HCT116 (cell line): ENCODE results near the gene PIK3IP1. TPM values are rescaled to one million over a fixed set of nuclear protein-coding genes. Genes with fewer than 3 reads are reported as not detected.

Experiments used
- ATAC-seq: fragments of 200-7000 bp; cut with Tn5 transposase; 2 replicates; pipeline ENCODE4 v1.9.1; 2020; ENCODE audit warnings: mild to moderate bottlenecking, moderate library complexity
- BruUV-seq: library from RNA; stranded (reverse); fragments of 400-500 nt; replicated peaks from 2 replicates; lab custom pipeline; 2021; lab: Mats Ljungman, UMichigan
- CTCF ChIA-PET: fragments of 300-600 bp; sonication (Branson Sonifier 250); formaldehyde crosslinking; loops from one replicate; lab custom pipeline; 2021; ENCODE audit warnings: antibody characterized with exemption; lab: Charles Lee
- POLR2A ChIA-PET: fragments of 300-600, 350-600 bp; sonication (Branson Sonifier 250); formaldehyde crosslinking; loops from one replicate; lab custom pipeline; 2021; ENCODE audit warnings: antibody characterized with exemption; lab: Charles Lee
- RAD21 ChIA-PET, 2 experiments: fragments of 300-600 bp; sonication (Branson Sonifier 250); formaldehyde crosslinking; loops; one replicate each; lab custom pipeline; 2023; ENCODE audit warnings: low total read pairs in 2 of 2; ENCODE audit not compliant: uncharacterized antibody in 2 of 2, unreplicated experiment in 2 of 2, low non-redundant PET in 1 of 2; lab: Charles Lee
- DNase-seq: peaks from one replicate; pipeline ENCODE4 v3.0.0-alpha.2; 2010; ENCODE audit warnings: low read depth, low spot score
- H2AFZ ChIP-seq: fragments of 200-600 bp; shearing (Covaris generic), sonication (generic); 2 replicates; pipeline ENCODE4 v1.6.1; 2017; ENCODE audit warnings: low read depth, mixed run types, mixed read lengths, antibody characterized with exemption, low read length; ENCODE audit not compliant: poor library complexity, severe bottlenecking
- H3K27ac ChIP-seq: 2 replicates; pipeline ENCODE4 v1.5.1; 2012; ENCODE audit warnings: low read depth, low read length
- H3K27me3 ChIP-seq: fragments of 200-600 bp; sonication (generic); 2 replicates; pipeline ENCODE4 v1.6.1; 2016; ENCODE audit warnings: mixed run types, low read length, mixed read lengths; ENCODE audit not compliant: insufficient read depth
- H3K36me3 ChIP-seq, 2 experiments: fragments of 200-500 bp in 1 of 2; fragments of 200-600 bp in 1 of 2; sonication (Bioruptor generic) in 1 of 2; sonication (generic) in 1 of 2; 2 replicates each; pipeline versions ENCODE4 v1.5.1 to v1.6.1; 2014 to 2016; ENCODE audit warnings: low read length in 2 of 2, inconsistent platforms in 1 of 2, mixed read lengths in 1 of 2, mixed run types in 1 of 2; ENCODE audit not compliant: insufficient read depth in 2 of 2, control insufficient read depth in 1 of 2
- H3K4me1 ChIP-seq, 2 experiments: fragments of 200-600 bp in 1 of 2; sonication (generic) in 1 of 2; 2 replicates each; pipeline versions ENCODE4 v1.5.1 to v1.6.1; 2012 to 2017; ENCODE audit warnings: low read length in 2 of 2, inconsistent platforms in 1 of 2, mild to moderate bottlenecking in 1 of 2, mixed read lengths in 1 of 2, mixed run types in 1 of 2, moderate library complexity in 1 of 2; ENCODE audit not compliant: insufficient read depth in 2 of 2, control insufficient read depth in 1 of 2
- H3K4me2 ChIP-seq: fragments of 200-600 bp; sonication (generic); 2 replicates; pipeline ENCODE4 v1.6.1; 2017; ENCODE audit warnings: mixed run types, low read length, mixed read lengths
- H3K4me3 ChIP-seq, 2 experiments: fragments of 200-600 bp in 1 of 2; sonication (generic) in 1 of 2; replicated peaks in 1 of 2; 2 replicates each; pipeline ENCODE4 v1.5.1; 2011 to 2016; ENCODE audit warnings: low read length in 2 of 2, control low read depth in 1 of 2, low read depth in 1 of 2, mild to moderate bottlenecking in 1 of 2, mixed read lengths in 1 of 2, mixed run types in 1 of 2
- H3K79me2 ChIP-seq: fragments of 200-600 bp; sonication (generic); 2 replicates; pipeline ENCODE4 v1.6.1; 2017; ENCODE audit warnings: mild to moderate bottlenecking, mixed run types, low read length, moderate library complexity, mixed read lengths; ENCODE audit not compliant: insufficient read depth
- H3K9ac ChIP-seq: fragments of 200-600 bp; sonication (generic); 2 replicates; pipeline ENCODE4 v1.6.1; 2016; ENCODE audit warnings: low read length, mixed read lengths
- H3K9me2 ChIP-seq: fragments of 200-600 bp; sonication (generic), shearing (Covaris generic); 2 replicates; pipeline ENCODE4 v1.6.1; 2017; ENCODE audit warnings: mixed run types, mild to moderate bottlenecking, moderate library complexity; ENCODE audit not compliant: insufficient read depth
- H3K9me3 ChIP-seq, 2 experiments: fragments of 200-500 bp in 1 of 2; fragments of 200-600 bp in 1 of 2; sonication (Bioruptor generic) in 1 of 2; sonication (generic) in 1 of 2; 2 replicates each; pipeline ENCODE4 v1.6.1; 2014 to 2017; ENCODE audit warnings: low read length in 2 of 2, mixed read lengths in 2 of 2, inconsistent platforms in 1 of 2, low read depth in 1 of 2, mild to moderate bottlenecking in 1 of 2, mixed run types in 1 of 2, moderate library complexity in 1 of 2; ENCODE audit not compliant: control insufficient read depth in 1 of 2, insufficient read depth in 1 of 2
- H4K20me1 ChIP-seq: fragments of 200-600 bp; sonication (generic), shearing (Covaris generic); 2 replicates; pipeline ENCODE4 v1.6.1; 2017; ENCODE audit warnings: mixed run types, mild to moderate bottlenecking, moderate library complexity; ENCODE audit not compliant: insufficient read depth
- CBX3 ChIP-seq: IDR thresholded peaks from 2 replicates; pipeline ENCODE4 v1.6.1; 2012; ENCODE audit warnings: low read depth
- CEBPB ChIP-seq: IDR thresholded peaks from 2 replicates; pipeline ENCODE4 v1.6.1; 2012; ENCODE audit warnings: low read depth
- EZH2 ChIP-seq: fragments of 200-600 bp; sonication (generic); IDR thresholded peaks from 2 replicates; pipeline ENCODE4 v1.6.1; 2017; ENCODE audit warnings: antibody characterized with exemption, mixed run types
- FOSL1 ChIP-seq: IDR thresholded peaks from 2 replicates; pipeline ENCODE4 v1.6.1; 2012; ENCODE audit warnings: low read depth
- POLR2AphosphoS5 ChIP-seq: IDR thresholded peaks from 2 replicates; pipeline ENCODE4 v1.6.1; 2011; ENCODE audit warnings: mild to moderate bottlenecking, low read depth, low read length, moderate library complexity
- RAD21 ChIP-seq: IDR thresholded peaks from 2 replicates; pipeline ENCODE4 v1.6.1; 2012; ENCODE audit warnings: low read depth, mild to moderate bottlenecking
- SIN3A ChIP-seq: IDR thresholded peaks from 2 replicates; pipeline ENCODE4 v1.6.1; 2012; ENCODE audit warnings: low read depth
- SP1 ChIP-seq: IDR thresholded peaks from 2 replicates; pipeline ENCODE4 v1.6.1; 2012; ENCODE audit warnings: low read depth
- TCF7L2 ChIP-seq: IDR thresholded peaks from 2 replicates; pipeline ENCODE4 v1.7.0; 2011; ENCODE audit warnings: borderline replicate concordance, inconsistent platforms; ENCODE audit not compliant: insufficient read depth, insufficient read length; ENCODE audit errors: extremely low read depth
- ZFX ChIP-seq: fragments of 450-650 bp; IDR thresholded peaks from 2 replicates; pipeline ENCODE4 v1.6.1; 2017
- intact Hi-C: fragments of 100-400 bp; cut with micrococcal nuclease; formaldehyde crosslinking; loops from 2 replicates; pipeline ENCODE4 v1.10.0; 2022
- total RNA-seq: library from RNA; stranded (reverse); gene quantifications from one replicate; pipeline ENCODE4 v1.2.1, GENCODE V29; 2021; ENCODE audit not compliant: unreplicated experiment
- TF ChIP-seq, protein P1 (sequence below): IDR thresholded peaks from 2 replicates; pipeline ENCODE4 v1.6.1; 2011; ENCODE audit warnings: mild to moderate bottlenecking, low read length, moderate library complexity; ENCODE audit not compliant: insufficient replicate concordance; ENCODE audit errors: extremely low read depth

Gene PIK3IP1
- total RNA-seq, 1 experiment from 2014 or later: 1.6 TPM

DNA sequence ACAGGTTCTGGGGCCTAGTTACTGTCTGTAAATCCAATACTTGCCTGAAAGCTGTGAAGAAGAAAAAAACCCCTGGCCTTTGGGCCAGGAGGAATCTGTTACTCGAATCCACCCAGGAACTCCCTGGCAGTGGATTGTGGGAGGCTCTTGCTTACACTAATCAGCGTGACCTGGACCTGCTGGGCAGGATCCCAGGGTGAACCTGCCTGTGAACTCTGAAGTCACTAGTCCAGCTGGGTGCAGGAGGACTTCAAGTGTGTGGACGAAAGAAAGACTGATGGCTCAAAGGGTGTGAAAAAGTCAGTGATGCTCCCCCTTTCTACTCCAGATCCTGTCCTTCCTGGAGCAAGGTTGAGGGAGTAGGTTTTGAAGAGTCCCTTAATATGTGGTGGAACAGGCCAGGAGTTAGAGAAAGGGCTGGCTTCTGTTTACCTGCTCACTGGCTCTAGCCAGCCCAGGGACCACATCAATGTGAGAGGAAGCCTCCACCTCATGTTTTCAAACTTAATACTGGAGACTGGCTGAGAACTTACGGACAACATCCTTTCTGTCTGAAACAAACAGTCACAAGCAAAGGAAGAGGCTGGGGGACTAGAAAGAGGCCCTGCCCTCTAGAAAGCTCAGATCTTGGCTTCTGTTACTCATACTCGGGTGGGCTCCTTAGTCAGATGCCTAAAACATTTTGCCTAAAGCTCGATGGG is 13.5 kb downstream of the PIK3IP1 start:
- no TSS peak for BruUV-seq
- H2AFZ ChIP-seq: no peak overlapping the region
- H3K27ac ChIP-seq: no peak overlapping the region
- DNase-seq (no peak), ATAC-seq (no peak)
- H3K9ac ChIP-seq: no peak overlapping the region
- POLR2A ChIA-PET: interaction anchor here (0.6 kb wide), 1 partner anchor 8 kb away, joined by 7 read pairs; no protein-coding TSS in a partner anchor
- H3K4me3 ChIP-seq: no peak overlapping the region
- peaks cover 6 to 9% of the 10 kb centered on the region in 2 experiments; a peak in 3 of 4 replicates for H3K36me3 ChIP-seq
- H3K4me2 ChIP-seq: no peak overlapping the region
- H4K20me1 ChIP-seq: no peaks in the 10 kb centered on the region
- TF ChIP-seq CEBPB: no peak
- no peak for TF ChIP-seq RAD21
- TF ChIP-seq SP1: no peak
- no peak for TF ChIP-seq EZH2
- TF ChIP-seq SIN3A: no peak
- no peak for TF ChIP-seq CBX3
- RAD21 ChIA-PET: no interaction called here
- peaks cover 5 to 12% of the 10 kb centered on the region in 2 experiments; a peak in 3 of 4 replicates for H3K4me1 ChIP-seq
- no peaks in the 10 kb centered on the region for H3K79me2 ChIP-seq
- no peaks in the 10 kb centered on the region for H3K9me3 ChIP-seq
- no peaks in the 10 kb centered on the region for H3K9me2 ChIP-seq
- CTCF ChIA-PET: no interaction called here
- intact Hi-C loops: no loop called here
- no peaks in the 10 kb centered on the region for H3K27me3 ChIP-seq

DNA sequence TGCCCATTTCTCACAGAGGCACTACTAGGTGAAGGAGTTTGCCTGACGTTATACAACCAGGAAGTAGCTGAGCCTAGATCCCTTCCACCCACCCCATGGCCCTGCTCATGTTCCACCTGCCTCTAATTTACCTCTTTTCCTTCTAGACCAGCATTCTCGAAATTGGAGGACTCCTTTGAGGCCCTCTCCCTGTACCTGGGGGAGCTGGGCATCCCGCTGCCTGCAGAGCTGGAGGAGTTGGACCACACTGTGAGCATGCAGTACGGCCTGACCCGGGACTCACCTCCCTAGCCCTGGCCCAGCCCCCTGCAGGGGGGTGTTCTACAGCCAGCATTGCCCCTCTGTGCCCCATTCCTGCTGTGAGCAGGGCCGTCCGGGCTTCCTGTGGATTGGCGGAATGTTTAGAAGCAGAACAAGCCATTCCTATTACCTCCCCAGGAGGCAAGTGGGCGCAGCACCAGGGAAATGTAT is 14.1 kb downstream of the PIK3IP1 start:
- H3K4me3 ChIP-seq: no peak overlapping the region
- H3K4me2 ChIP-seq: no peak overlapping the region
- no peaks in the 10 kb centered on the region for H4K20me1 ChIP-seq
- peaks cover 5 to 12% of the 10 kb centered on the region in 2 experiments; a peak in 3 of 4 replicates for H3K4me1 ChIP-seq
- H3K79me2 ChIP-seq: no peaks in the 10 kb centered on the region
- ChIA-PET POLR2A (no interaction called here), CTCF (no interaction called here), RAD21 (no interaction called here)
- H3K27ac ChIP-seq: no peak overlapping the region
- no peak overlapping the region for H2AFZ ChIP-seq
- H3K36me3 ChIP-seq: peaks cover 9% of the 10 kb centered on the region in 2 experiments; a peak in 3 of 4 replicates
- no peaks in the 10 kb centered on the region for H3K9me2 ChIP-seq
- BruUV-seq: no TSS peak
- intact Hi-C loops: no loop called here
- ATAC-seq: no peak
- TF ChIP-seq POLR2AphosphoS5 (no peak), TCF7L2 (no peak), SP1 (no peak), ZFX (no peak), FOSL1 (no peak), SIN3A (no peak)
- TF ChIP-seq, protein P1, sequence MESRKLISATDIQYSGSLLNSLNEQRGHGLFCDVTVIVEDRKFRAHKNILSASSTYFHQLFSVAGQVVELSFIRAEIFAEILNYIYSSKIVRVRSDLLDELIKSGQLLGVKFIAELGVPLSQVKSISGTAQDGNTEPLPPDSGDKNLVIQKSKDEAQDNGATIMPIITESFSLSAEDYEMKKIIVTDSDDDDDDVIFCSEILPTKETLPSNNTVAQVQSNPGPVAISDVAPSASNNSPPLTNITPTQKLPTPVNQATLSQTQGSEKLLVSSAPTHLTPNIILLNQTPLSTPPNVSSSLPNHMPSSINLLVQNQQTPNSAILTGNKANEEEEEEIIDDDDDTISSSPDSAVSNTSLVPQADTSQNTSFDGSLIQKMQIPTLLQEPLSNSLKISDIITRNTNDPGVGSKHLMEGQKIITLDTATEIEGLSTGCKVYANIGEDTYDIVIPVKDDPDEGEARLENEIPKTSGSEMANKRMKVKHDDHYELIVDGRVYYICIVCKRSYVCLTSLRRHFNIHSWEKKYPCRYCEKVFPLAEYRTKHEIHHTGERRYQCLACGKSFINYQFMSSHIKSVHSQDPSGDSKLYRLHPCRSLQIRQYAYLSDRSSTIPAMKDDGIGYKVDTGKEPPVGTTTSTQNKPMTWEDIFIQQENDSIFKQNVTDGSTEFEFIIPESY: no peak
- H3K9ac ChIP-seq: no peak overlapping the region
- H3K9me3 ChIP-seq: no peaks in the 10 kb centered on the region
- no peak for DNase-seq
- H3K27me3 ChIP-seq: no peaks in the 10 kb centered on the region
